ENCODE measurements around the gene PTPN9. TPM values are rescaled to one million over a fixed set of nuclear protein-coding genes. Genes with fewer than 3 reads are reported as not detected.

PTPN9 gene
- total and polyA plus RNA-seq, 2 of the 4 experiments (the other 2 are of a cell fraction) = 26.5 to 38.9 TPM

DNA sequence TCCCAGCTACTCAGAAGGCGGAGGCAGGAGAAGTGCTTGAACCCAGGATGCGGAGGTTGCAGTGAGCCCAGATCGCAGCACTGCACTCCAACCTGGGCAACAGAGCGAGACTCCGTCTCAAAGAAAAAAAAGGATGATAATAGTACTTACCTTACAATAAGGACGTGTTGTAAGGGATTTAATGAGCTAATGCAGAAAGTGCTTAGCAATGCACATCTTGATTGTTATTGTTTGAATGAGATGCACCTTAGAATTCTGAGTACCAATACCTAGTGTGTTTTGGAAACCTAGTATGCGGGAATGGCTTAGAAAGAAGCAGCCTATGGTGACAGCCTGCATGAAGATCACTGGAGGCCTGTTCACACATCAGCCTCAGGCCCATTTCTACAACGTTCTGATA is 26.9 kb upstream of the PTPN9 start:
- TF ChIP-seq MAFK (IDR thresholded peaks at IDR 0.05; ENCODE audit: low read depth, low read length) (peak; percentile 60), SMC3 (IDR thresholded peaks at IDR 0.05; ENCODE audit: low read depth, low read length) (no peak)
- H3K9me1 ChIP-seq (ENCODE audit: insufficient read depth, low read length) = no peaks in the 10 kb centered on the region
- no peak overlapping the region for H3K9ac ChIP-seq (ENCODE audit: low read depth, low read length)
- H3K4ac ChIP-seq (ENCODE audit: low read depth, low read length) = no peak overlapping the region
- no peak overlapping the region for H3K23ac ChIP-seq (ENCODE audit: low read depth, low read length)
- ChIA-PET CTCF (no interaction called here), POLR2A (ENCODE audit: unreplicated experiment) (no interaction called here)
- intact Hi-C loops (cut with micrococcal nuclease) = no loop called here
- H3K27ac ChIP-seq (ENCODE audit: insufficient read depth, low read length) = no peak overlapping the region
- in situ Hi-C loops (cut with MboI; ENCODE audit: low sequenced_read_pairs) = no loop called here
- DNase-seq (no peak), ATAC-seq (ENCODE audit: low read depth) (no peak)
- H3K14ac ChIP-seq (replicated peaks; ENCODE audit: low read depth, low read length) = no peak overlapping the region
- H4K20me1 ChIP-seq (ENCODE audit: insufficient read depth, low read length) = no peaks in the 10 kb centered on the region
- peaks cover 2% of the 10 kb centered on the region in 2 experiments; a peak in 2 of 4 replicates for H3K79me1 ChIP-seq (ENCODE audit: low read depth in 1 of 2, low read length in 2 of 2)
- no peaks in the 10 kb centered on the region for H3K27me3 ChIP-seq (ENCODE audit: control insufficient read depth, insufficient read depth, low read length)
- H2AK9ac ChIP-seq (replicated peaks; ENCODE audit: low read depth, low read length, poor library complexity) = no peak overlapping the region
- dilution Hi-C loops (cut with HindIII; ENCODE audit: low sequenced_read_pairs, unreplicated experiment) = no loop called here
- H2BK5ac ChIP-seq (ENCODE audit: low read depth, low read length, poor library complexity, severe bottlenecking) = no peak overlapping the region
- no peak overlapping the region for H4K5ac ChIP-seq (ENCODE audit: low read depth, low read length)
- H4K91ac ChIP-seq (ENCODE audit: insufficient read depth, low read depth, low read length) = no peak overlapping the region
- no peak overlapping the region for H2AK5ac ChIP-seq (ENCODE audit: low read depth, low read length)
- H3K4me1 ChIP-seq (ENCODE audit: control insufficient read depth, insufficient read depth, low read length) = no peaks in the 10 kb centered on the region
- no CpG with 5 or more reads among the region's 8 CpGs for WGBS, 2 experiments (ENCODE audit: extremely low coverage in 2 of 2, insufficient read length in 1 of 2)
- no peaks in the 10 kb centered on the region for H3K9me3 ChIP-seq (ENCODE audit: control insufficient read depth, insufficient read depth, low read length)
- no peak overlapping the region for H2BK120ac ChIP-seq (ENCODE audit: low read depth, low read length)
- no peak overlapping the region for H3K18ac ChIP-seq (ENCODE audit: low read depth, low read length)
- H3K4me3 ChIP-seq (ENCODE audit: insufficient read depth, low read depth, low read length) = no peak overlapping the region
- peaks cover 55% of the 10 kb centered on the region for H3K36me3 ChIP-seq (ENCODE audit: control insufficient read depth, insufficient read depth, low read length)
- no peak overlapping the region for H2BK15ac ChIP-seq (ENCODE audit: low read depth, low read length)
- H3K56ac ChIP-seq (ENCODE audit: extremely low read depth, insufficient read depth, low read length) = no peak overlapping the region
- no TSS peak for BruUV-seq (replicated peaks)
- no peak overlapping the region for H4K8ac ChIP-seq (ENCODE audit: low read depth in 2 of 2, low read length in 2 of 2)
- no peak overlapping the region for H2AFZ ChIP-seq (replicated peaks; ENCODE audit: low read length, poor library complexity)
- no peak overlapping the region for H2BK20ac ChIP-seq (ENCODE audit: low read depth, low read length)
- no peak overlapping the region for H3K4me2 ChIP-seq (ENCODE audit: low read depth, low read length)
